Hepatocyte (in vitro differentiated cells): ENCODE data around the gene PCCA. TPM values are rescaled to one million over a fixed set of nuclear protein-coding genes. Genes with fewer than 3 reads are reported as not detected.

Experiments
- DNase-seq: peaks from one replicate; pipeline ENCODE4 v3.0.0-alpha.2; 2016; ENCODE audit warnings: low spot score
- H2AFZ ChIP-seq: fragments of 200-600 bp; sonication (generic); 2 replicates; pipeline ENCODE4 v1.6.0; 2016; ENCODE audit warnings: antibody characterized with exemption, mild to moderate bottlenecking
- H3K27ac ChIP-seq: fragments of 200-600 bp; sonication (generic); 2 replicates; pipeline ENCODE4 v1.5.1; 2016; ENCODE audit warnings: mild to moderate bottlenecking
- H3K27me3 ChIP-seq: fragments of 200-600 bp; sonication (generic); 2 replicates; pipeline ENCODE4 v1.6.1; 2016
- H3K36me3 ChIP-seq: fragments of 200-600 bp; sonication (generic); replicated peaks from 2 replicates; pipeline ENCODE4 v1.5.1; 2016; ENCODE audit warnings: low read depth; ENCODE audit not compliant: insufficient read depth
- H3K4me1 ChIP-seq: fragments of 200-600 bp; sonication (generic); 2 replicates; pipeline ENCODE4 v1.5.1; 2016; ENCODE audit warnings: mild to moderate bottlenecking, moderate library complexity; ENCODE audit not compliant: insufficient read depth
- H3K4me2 ChIP-seq: fragments of 200-600 bp; sonication (generic); 2 replicates; pipeline ENCODE4 v1.6.0; 2016
- H3K4me3 ChIP-seq: fragments of 200-600 bp; sonication (generic); 2 replicates; pipeline ENCODE4 v1.5.1; 2016; ENCODE audit warnings: mild to moderate bottlenecking
- H3K79me2 ChIP-seq: fragments of 200-600 bp; sonication (generic); 2 replicates; pipeline ENCODE4 v1.6.0; 2017; ENCODE audit warnings: mild to moderate bottlenecking
- H3K9me2 ChIP-seq: fragments of 200-600 bp; sonication (generic); replicated peaks from 2 replicates; pipeline ENCODE4 v1.6.0; 2017; ENCODE audit warnings: mild to moderate bottlenecking; ENCODE audit not compliant: insufficient read depth
- H3K9me3 ChIP-seq: fragments of 200-600 bp; sonication (generic); 2 replicates; pipeline ENCODE4 v1.5.1; 2016; ENCODE audit warnings: low read depth, mild to moderate bottlenecking
- H4K20me1 ChIP-seq: fragments of 200-600 bp; sonication (generic); 2 replicates; pipeline ENCODE4 v1.6.0; 2016; ENCODE audit warnings: mild to moderate bottlenecking; ENCODE audit not compliant: insufficient read depth, poor library complexity, severe bottlenecking
- EZH2 ChIP-seq: fragments of 200-600 bp; sonication (generic); IDR thresholded peaks from 2 replicates; pipeline ENCODE4 v1.6.1; 2016; ENCODE audit warnings: antibody characterized with exemption, mild to moderate bottlenecking, borderline replicate concordance
- EZH2phosphoT487 ChIP-seq: fragments of 200-600 bp; sonication (generic); IDR thresholded peaks from one replicate; pipeline ENCODE4 v1.6.1; 2018; ENCODE audit warnings: antibody characterized with exemption, mild to moderate bottlenecking, low read depth, moderate library complexity; ENCODE audit not compliant: unreplicated experiment, severe bottlenecking
- WGBS: methylation state at CpG from one replicate; pipeline ENCODE4 v1.1.6; 2016; ENCODE audit warnings: low lambda C conversion rate; ENCODE audit errors: missing lambda C conversion rate; 5-methylcytosine and 5-hydroxymethylcytosine counted together
- polyA plus RNA-seq: library from polyadenylated mRNA; unstranded; fragments of >200 nt; fragmentation: Nextera tagmentation; extraction: Ambion mirVana; gene quantifications from 2 replicates; pipeline ENCODE4 v1.2.1, GENCODE V29; 2016
- total RNA-seq: library from RNA; depleted of rRNA; stranded (reverse); fragments of >200 nt; gene quantifications from 2 replicates; pipeline ENCODE4 v1.2.3, GENCODE V29; 2014
- TF ChIP-seq, protein P1 (sequence below): fragments of 200-600 bp; sonication (generic); IDR thresholded peaks from 2 replicates; pipeline ENCODE4 v1.5.1; 2016; ENCODE audit warnings: antibody characterized with exemption, mild to moderate bottlenecking; ENCODE audit not compliant: poor library complexity

Gene PCCA
- total and polyA plus RNA-seq, 2 experiments from 2014 or later = 23.6 to 28.2 TPM

DNA sequence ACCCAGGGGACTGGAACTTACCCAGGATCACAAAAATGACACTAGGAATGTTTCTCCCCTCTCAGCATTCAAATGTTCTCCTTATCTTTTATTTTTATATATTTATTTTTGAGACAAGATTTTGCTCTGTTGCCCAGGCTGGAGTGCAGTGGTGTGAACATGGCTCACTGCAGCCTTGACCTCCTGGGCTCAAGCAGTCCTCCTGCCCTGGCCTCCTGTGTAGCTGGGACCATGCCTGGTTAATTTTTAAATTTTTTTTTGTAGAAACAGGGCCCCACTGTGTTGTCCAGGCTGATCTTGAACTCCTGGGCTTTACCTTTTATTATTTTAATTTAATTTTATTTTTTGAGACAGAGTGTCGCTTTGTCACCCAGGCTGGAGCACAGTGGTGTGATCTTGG lies 108.2 kb downstream of the PCCA start:
- Histone ChIP-seq H3K36me3 (no peaks in the 10 kb centered on the region), H3K27me3 (no peaks in the 10 kb centered on the region), H3K79me2 (peaks cover 3% of the 10 kb centered on the region), H3K9me2 (no peaks in the 10 kb centered on the region), H4K20me1 (no peaks in the 10 kb centered on the region), H3K4me1 (no peaks in the 10 kb centered on the region), H3K9me3 (no peaks in the 10 kb centered on the region), H3K4me2 (no peak overlapping the region), H3K27ac (no peak overlapping the region), H3K4me3 (no peak overlapping the region), H2AFZ (no peak overlapping the region)
- WGBS = 100% methylated on average over 1 of the region's 1 CpG
- no peak for TF ChIP-seq EZH2
- TF ChIP-seq EZH2phosphoT487 = no peak
- TF ChIP-seq, protein P1, sequence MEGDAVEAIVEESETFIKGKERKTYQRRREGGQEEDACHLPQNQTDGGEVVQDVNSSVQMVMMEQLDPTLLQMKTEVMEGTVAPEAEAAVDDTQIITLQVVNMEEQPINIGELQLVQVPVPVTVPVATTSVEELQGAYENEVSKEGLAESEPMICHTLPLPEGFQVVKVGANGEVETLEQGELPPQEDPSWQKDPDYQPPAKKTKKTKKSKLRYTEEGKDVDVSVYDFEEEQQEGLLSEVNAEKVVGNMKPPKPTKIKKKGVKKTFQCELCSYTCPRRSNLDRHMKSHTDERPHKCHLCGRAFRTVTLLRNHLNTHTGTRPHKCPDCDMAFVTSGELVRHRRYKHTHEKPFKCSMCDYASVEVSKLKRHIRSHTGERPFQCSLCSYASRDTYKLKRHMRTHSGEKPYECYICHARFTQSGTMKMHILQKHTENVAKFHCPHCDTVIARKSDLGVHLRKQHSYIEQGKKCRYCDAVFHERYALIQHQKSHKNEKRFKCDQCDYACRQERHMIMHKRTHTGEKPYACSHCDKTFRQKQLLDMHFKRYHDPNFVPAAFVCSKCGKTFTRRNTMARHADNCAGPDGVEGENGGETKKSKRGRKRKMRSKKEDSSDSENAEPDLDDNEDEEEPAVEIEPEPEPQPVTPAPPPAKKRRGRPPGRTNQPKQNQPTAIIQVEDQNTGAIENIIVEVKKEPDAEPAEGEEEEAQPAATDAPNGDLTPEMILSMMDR = no peak
- DNase-seq = no peak

DNA sequence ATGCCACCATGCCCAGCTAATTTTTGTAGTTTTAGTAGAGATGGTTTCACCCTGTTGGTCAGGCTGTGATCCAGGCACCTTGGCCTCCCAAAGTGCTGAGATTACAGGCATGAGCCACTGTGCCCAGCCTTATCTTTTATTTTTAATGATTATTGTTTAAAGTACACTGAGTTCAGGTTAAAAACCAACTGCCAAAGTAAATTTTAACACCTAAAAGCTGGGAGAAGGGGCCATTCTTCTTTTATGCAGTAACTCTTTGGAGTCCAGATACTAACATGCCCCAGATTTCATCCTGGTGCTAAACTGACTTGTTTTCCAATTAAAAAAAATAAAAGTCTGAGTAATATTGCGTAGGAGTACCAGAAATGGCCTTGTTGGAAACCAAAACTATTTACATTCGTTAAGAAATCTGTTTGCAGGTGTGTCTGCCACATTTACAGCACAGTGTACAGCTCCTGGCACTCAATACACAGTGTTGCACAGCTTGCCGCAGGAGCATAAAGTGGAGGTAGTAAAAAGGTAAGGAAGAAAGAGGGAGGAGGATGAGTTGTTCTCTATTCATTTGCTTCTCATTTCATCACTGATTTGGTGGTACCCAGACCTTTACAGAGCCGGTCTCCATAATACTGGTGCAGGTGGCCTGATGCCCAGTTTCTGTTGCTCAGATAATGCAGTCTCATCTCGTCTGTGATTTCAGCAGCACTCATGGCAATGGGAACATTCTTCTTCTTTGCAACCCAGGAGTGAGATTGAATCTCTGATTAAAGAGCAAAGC lies 108.9 kb downstream of the PCCA start:
- no peaks in the 10 kb centered on the region for H3K27me3 ChIP-seq
- no peak for DNase-seq
- no peaks in the 10 kb centered on the region for H3K36me3 ChIP-seq
- H3K4me1 ChIP-seq = no peaks in the 10 kb centered on the region
- no peak overlapping the region for H3K27ac ChIP-seq
- H3K4me3 ChIP-seq = no peak overlapping the region
- peaks cover 3% of the 10 kb centered on the region for H3K79me2 ChIP-seq
- no peak for TF ChIP-seq EZH2
- no peak for TF ChIP-seq EZH2phosphoT487
- H2AFZ ChIP-seq = no peak overlapping the region
- H4K20me1 ChIP-seq = no peaks in the 10 kb centered on the region
- no peaks in the 10 kb centered on the region for H3K9me2 ChIP-seq
- 83% methylated on average over 5 of the region's 5 CpGs for WGBS
- no peak overlapping the region for H3K4me2 ChIP-seq
- H3K9me3 ChIP-seq = peaks cover 2% of the 10 kb centered on the region

GRCh38 chr13:100203696-100204367 lies 114.9 kb downstream of the PCCA start:
- Histone ChIP-seq H3K4me2 (no peak overlapping the region), H2AFZ (no peak overlapping the region), H3K27me3 (no peaks in the 10 kb centered on the region), H3K36me3 (no peaks in the 10 kb centered on the region), H4K20me1 (no peaks in the 10 kb centered on the region), H3K4me1 (no peaks in the 10 kb centered on the region), H3K27ac (no peak overlapping the region), H3K79me2 (no peaks in the 10 kb centered on the region), H3K4me3 (no peak overlapping the region), H3K9me3 (peaks cover 4% of the 10 kb centered on the region), H3K9me2 (no peaks in the 10 kb centered on the region)
- TF ChIP-seq, protein P1 = no peak
- TF ChIP-seq EZH2phosphoT487 = no peak
- no peak for TF ChIP-seq EZH2
- DNase-seq = no peak
- WGBS = 81% methylated on average over 6 of the region's 6 CpGs

DNA sequence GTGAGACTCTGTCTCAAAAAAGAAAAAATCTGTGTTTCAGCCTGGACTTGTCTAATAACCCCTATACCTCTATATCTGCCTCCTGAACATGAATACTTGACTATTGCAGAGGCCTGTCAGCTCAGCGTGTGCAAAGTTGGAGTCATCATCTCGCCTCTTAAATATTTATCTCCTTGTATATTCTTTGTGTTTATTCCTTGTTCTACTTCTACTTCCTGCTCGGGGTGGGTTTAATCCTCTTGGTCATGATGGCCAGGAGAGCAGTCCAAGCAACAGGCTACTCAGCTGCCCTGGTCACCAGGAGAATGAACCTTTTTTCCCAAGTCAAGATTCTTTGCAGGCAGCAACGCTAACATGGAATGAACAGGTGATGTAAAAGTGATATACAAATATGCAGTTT lies 119.1 kb downstream of the PCCA start:
- peaks cover under 1% of the 10 kb centered on the region for H3K9me3 ChIP-seq
- WGBS = 83% methylated on average over 4 of the region's 4 CpGs
- no peaks in the 10 kb centered on the region for H3K9me2 ChIP-seq
- no peak for DNase-seq
- no peaks in the 10 kb centered on the region for H3K4me1 ChIP-seq
- H3K79me2 ChIP-seq = no peaks in the 10 kb centered on the region
- no peaks in the 10 kb centered on the region for H4K20me1 ChIP-seq
- no peak overlapping the region for H3K4me2 ChIP-seq
- no peaks in the 10 kb centered on the region for H3K36me3 ChIP-seq
- TF ChIP-seq EZH2phosphoT487 = no peak
- TF ChIP-seq, protein P1 = no peak
- H3K27ac ChIP-seq = no peak overlapping the region
- H2AFZ ChIP-seq = no peak overlapping the region
- no peaks in the 10 kb centered on the region for H3K27me3 ChIP-seq
- no peak overlapping the region for H3K4me3 ChIP-seq
